ENCODE results near the gene TMEM256.
A peak's percentile ranks its signal among the peaks of the same experiment; 100 is the strongest.

Gene TMEM256

DNA sequence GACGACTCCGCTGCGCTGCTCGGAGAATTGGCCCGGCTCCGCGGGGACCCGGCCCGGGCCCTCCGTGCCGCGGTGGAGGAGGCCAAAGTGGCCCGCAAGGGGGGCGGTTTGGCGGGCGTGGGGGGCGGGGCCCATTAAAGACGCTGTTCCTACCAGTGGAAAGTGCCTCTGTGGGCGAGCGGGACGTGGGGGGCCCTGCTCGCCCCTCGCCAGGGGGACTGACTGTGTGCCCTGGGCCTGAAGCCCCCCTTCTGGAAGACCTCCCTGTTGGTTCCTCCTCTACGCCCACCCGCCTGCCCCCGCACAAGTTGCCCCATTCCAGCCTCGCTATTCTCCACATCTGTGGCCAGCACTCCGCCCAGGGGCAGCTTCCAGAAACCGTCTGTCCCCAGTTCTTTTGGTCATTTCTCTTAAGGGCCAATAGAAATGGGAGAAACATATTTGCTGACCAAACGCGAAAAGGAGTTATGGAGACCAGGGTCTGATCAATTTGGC is 33.5 kb upstream of the TMEM256 start:
- peak overlapping the region; percentile 91 to 99 for H3K4me3 Mint-ChIP-seq
- H3K27ac Mint-ChIP-seq, result no peak overlapping the region
- no peak for DNase-seq
- H3K9me3 Mint-ChIP-seq, result no peaks in the 10 kb centered on the region
- peaks cover 36% of the 10 kb centered on the region for H3K27me3 Mint-ChIP-seq
- peaks cover 57% of the 10 kb centered on the region for H3K4me1 Mint-ChIP-seq
- no peak for ATAC-seq

- DNase-seq, result peak; percentile 86 to 88
- Mint-ChIP-seq H3K9me3 (no peaks in the 10 kb centered on the region), H3K4me3 (peak overlapping the region; percentile 91 to 99), H3K27ac (peak overlapping the region; percentile 61 to 87), H3K4me1 (peaks cover 57% of the 10 kb centered on the region), H3K27me3 (peaks cover 29% of the 10 kb centered on the region)
- peak; percentile 83 for ATAC-seq
Observed at GRCh38 chr17:7436556-7437368, 32.9 kb upstream of the TMEM256 start.

- H3K4me1 Mint-ChIP-seq, result peaks cover 52% of the 10 kb centered on the region
- H3K9me3 Mint-ChIP-seq, result no peaks in the 10 kb centered on the region
- DNase-seq, result peak; percentile 75 to 78
- ATAC-seq, result peak; percentile 48
- peaks cover 23% of the 10 kb centered on the region for H3K27me3 Mint-ChIP-seq
- peak overlapping the region; percentile 87 to 88 for H3K27ac Mint-ChIP-seq
- H3K4me3 Mint-ChIP-seq, result peak overlapping the region; percentile 91 to 99
Observed at GRCh38 chr17:7435676-7436555, 32.0 kb upstream of the TMEM256 start.

GRCh38 chr17:7432296-7432695 is 28.4 kb upstream of the TMEM256 start:
- Mint-ChIP-seq H3K4me1 (peaks cover 20% of the 10 kb centered on the region), H3K27me3 (no peaks in the 10 kb centered on the region), H3K4me3 (no peak overlapping the region), H3K27ac (no peak overlapping the region), H3K9me3 (no peaks in the 10 kb centered on the region)
- DNase-seq (no peak), ATAC-seq (no peak)

DNA sequence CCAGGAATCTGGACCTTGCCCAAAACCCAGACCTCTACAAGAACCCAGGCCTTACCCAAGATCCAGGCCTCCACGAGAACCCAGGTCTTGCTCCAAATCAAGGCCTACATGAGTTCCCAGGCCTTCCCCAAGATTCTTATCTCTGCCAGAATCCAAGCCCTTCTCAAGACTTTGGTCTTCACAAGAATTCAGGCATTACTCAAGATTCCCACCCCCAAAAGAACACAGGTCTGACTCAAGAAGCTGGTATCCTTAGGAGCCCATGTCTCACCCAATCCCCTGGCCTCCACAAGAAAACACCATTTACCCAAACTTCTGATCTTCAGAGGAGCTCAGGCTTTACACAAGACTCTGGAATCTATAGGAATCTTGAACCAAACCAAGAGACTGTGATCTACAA is 27.3 kb upstream of the TMEM256 start:
- Mint-ChIP-seq H3K27me3 (no peaks in the 10 kb centered on the region), H3K9me3 (no peaks in the 10 kb centered on the region), H3K4me3 (no peak overlapping the region), H3K27ac (no peak overlapping the region), H3K4me1 (peaks cover 10% of the 10 kb centered on the region)
- DNase-seq (no peak), ATAC-seq (no peak)

- no peak overlapping the region for H3K27ac Mint-ChIP-seq
- H3K4me1 Mint-ChIP-seq, result peaks cover under 1% of the 10 kb centered on the region
- H3K9me3 Mint-ChIP-seq, result no peaks in the 10 kb centered on the region
- H3K27me3 Mint-ChIP-seq, result no peaks in the 10 kb centered on the region
- ATAC-seq (peak; percentile 55), DNase-seq (no peak)
- no peak overlapping the region for H3K4me3 Mint-ChIP-seq
Observed at GRCh38 chr17:7429722-7430121, 25.8 kb upstream of the TMEM256 start.

GRCh38 chr17:7428557-7428956 is 24.7 kb upstream of the TMEM256 start, which contains the start of gene SPEM3:
TSS of gene SPEM3 (plus strand) at chr17:7428857. CDS start at chr17:7428903, 46 bp downstream.
- H3K4me3 Mint-ChIP-seq, result no peak within 1 kb of the TSS
- H3K4me1 Mint-ChIP-seq, result no peaks in the 10 kb centered on the region
- ATAC-seq (no peak), DNase-seq (no peak)
- no peak within 1 kb of the TSS for H3K27ac Mint-ChIP-seq
- no peaks in the 10 kb centered on the region for H3K27me3 Mint-ChIP-seq
- H3K9me3 Mint-ChIP-seq, result no peaks in the 10 kb centered on the region

DNA sequence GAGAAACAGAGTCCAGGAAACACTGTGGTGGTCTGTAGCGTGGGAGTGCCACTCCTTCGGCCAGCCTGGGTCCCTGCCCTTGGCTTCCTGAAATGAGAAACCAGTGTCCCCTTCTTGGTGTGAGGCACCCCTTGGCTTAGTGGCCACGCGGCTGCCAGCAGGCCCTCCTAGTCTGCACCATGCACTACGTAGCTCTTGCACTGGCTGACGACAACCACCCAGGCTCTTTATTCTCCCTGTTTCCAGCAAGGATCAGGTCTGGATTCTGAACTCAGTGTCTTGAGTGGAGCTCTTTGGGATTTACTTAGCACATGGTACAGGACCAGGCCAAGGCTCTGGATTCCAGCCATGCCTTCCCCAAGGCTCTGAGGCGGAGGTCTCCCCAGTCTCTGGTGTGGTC is 23.7 kb upstream of the TMEM256 start:
- H3K4me3 Mint-ChIP-seq, result no peak overlapping the region
- H3K27me3 Mint-ChIP-seq, result no peaks in the 10 kb centered on the region
- H3K27ac Mint-ChIP-seq, result no peak overlapping the region
- no peaks in the 10 kb centered on the region for H3K9me3 Mint-ChIP-seq
- ATAC-seq (no peak), DNase-seq (no peak)
- H3K4me1 Mint-ChIP-seq, result no peaks in the 10 kb centered on the region

GRCh38 chr17:7426896-7427489 is 23.1 kb upstream of the TMEM256 start:
- Mint-ChIP-seq H3K9me3 (no peaks in the 10 kb centered on the region), H3K4me3 (no peak overlapping the region), H3K4me1 (no peaks in the 10 kb centered on the region), H3K27me3 (no peaks in the 10 kb centered on the region), H3K27ac (no peak overlapping the region)
- ATAC-seq (no peak), DNase-seq (no peak)

DNA sequence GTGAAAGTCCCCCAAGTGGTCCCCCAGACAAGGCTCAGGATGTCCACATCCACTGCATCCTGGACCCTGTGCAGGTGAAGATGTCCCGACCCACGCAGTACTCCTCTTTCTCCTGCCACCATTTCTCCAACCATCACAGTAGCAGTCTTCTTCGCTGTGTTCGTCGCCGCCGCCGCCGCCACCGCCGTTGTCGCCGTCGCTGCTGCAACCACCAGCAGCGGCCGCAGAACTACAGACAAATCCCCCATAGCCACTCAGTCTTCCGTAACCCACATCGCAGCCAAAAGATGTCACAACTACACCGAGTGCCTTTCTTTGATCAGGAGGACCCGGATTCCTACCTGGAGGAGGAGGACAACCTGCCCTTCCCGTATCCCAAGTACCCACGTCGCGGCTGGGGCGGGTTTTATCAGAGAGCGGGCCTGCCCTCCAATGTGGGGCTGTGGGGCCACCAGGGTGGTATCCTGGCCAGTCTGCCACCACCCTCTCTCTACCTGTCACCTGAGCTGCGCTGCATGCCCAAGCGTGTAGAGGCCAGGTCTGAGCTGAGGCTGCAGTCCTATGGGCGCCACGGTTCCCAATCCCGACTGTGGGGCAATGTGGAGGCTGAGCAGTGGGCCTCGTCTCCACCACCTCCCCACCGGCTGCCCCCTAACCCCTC is 22.4 kb upstream of the TMEM256 start:
- Mint-ChIP-seq H3K27ac (no peak overlapping the region), H3K4me1 (no peaks in the 10 kb centered on the region), H3K27me3 (no peaks in the 10 kb centered on the region), H3K9me3 (no peaks in the 10 kb centered on the region), H3K4me3 (no peak overlapping the region)
- peak; percentile 19 for ATAC-seq
- DNase-seq, result no peak

GRCh38 chr17:7425756-7426155 is 21.9 kb upstream of the TMEM256 start:
- Mint-ChIP-seq H3K4me3 (no peak overlapping the region), H3K9me3 (no peaks in the 10 kb centered on the region), H3K4me1 (no peaks in the 10 kb centered on the region), H3K27me3 (no peaks in the 10 kb centered on the region), H3K27ac (no peak overlapping the region)
- ATAC-seq (no peak), DNase-seq (no peak)

- ATAC-seq (no peak), DNase-seq (no peak)
- Mint-ChIP-seq H3K4me3 (no peak within 1 kb of the TSS), H3K9me3 (no peaks in the 10 kb centered on the region), H3K27me3 (no peaks in the 10 kb centered on the region), H3K27ac (no peak within 1 kb of the TSS), H3K4me1 (no peaks in the 10 kb centered on the region)
Observed at GRCh38 chr17:7425316-7425715, 21.4 kb upstream of the TMEM256 start, which contains the start of gene SPEM2. TSS of gene SPEM2 (plus strand) at chr17:7425616. CDS start at chr17:7425689, 73 bp downstream.

- no peaks in the 10 kb centered on the region for H3K27me3 Mint-ChIP-seq
- ATAC-seq (no peak), DNase-seq (no peak)
Observed at GRCh38 chr17:7423679-7424078, 19.8 kb upstream of the TMEM256 start.

GRCh38 chr17:7421186-7421585 is 17.3 kb upstream of the TMEM256 start:
- DNase-seq, result no peak
- Mint-ChIP-seq H3K4me3 (no peak overlapping the region), H3K4me1 (no peaks in the 10 kb centered on the region), H3K27me3 (no peaks in the 10 kb centered on the region), H3K9me3 (no peaks in the 10 kb centered on the region), H3K27ac (no peak overlapping the region)
- ATAC-seq, result no peak

More at GRCh38 chr17:7423679-7424078, 19.8 kb upstream of the TMEM256 start:
- Mint-ChIP-seq H3K27ac (no peak overlapping the region), H3K4me1 (no peaks in the 10 kb centered on the region), H3K4me3 (no peak overlapping the region), H3K9me3 (no peaks in the 10 kb centered on the region)
